HepG2 (cell line): Measurements from ENCODE around the gene ANKUB1. TPM values are rescaled to one million over a fixed set of nuclear protein-coding genes. Genes with fewer than 3 reads are reported as not detected.

Experiments
- ATF2 ChIP-seq: sonication (generic); formaldehyde crosslinking; IDR thresholded peaks from 2 replicates; pipeline ENCODE4 v1.4.0; 2020; ENCODE audit warnings: missing genetic modification reagents
- CC2D1A ChIP-seq: sonication (generic); formaldehyde crosslinking; IDR thresholded peaks from 2 replicates; pipeline ENCODE4 v1.8.1; 2023; ENCODE audit warnings: mild to moderate bottlenecking, missing genetic modification reagents
- HNF4G ChIP-seq, 2 experiments: sonication (generic) in 1 of 2; formaldehyde crosslinking in 1 of 2; IDR thresholded peaks; 2 replicates each; pipeline versions ENCODE4 v1.4.0 to v1.6.1; 2011 to 2020; ENCODE audit warnings: borderline replicate concordance in 2 of 2, low read depth in 2 of 2, mild to moderate bottlenecking in 2 of 2, low read length in 1 of 2, missing genetic modification reagents in 1 of 2, moderate library complexity in 1 of 2
- KIAA2018 ChIP-seq: sonication (generic); formaldehyde crosslinking; IDR thresholded peaks from 2 replicates; pipeline ENCODE4 v1.5.0; 2020; ENCODE audit warnings: mild to moderate bottlenecking, missing genetic modification reagents, borderline replicate concordance
- KMT2A ChIP-seq: sonication (generic); formaldehyde crosslinking; IDR thresholded peaks from 2 replicates; pipeline ENCODE4 v1.4.0; 2020; ENCODE audit warnings: missing genetic modification reagents
- NFKB2 ChIP-seq: sonication (generic); formaldehyde crosslinking; IDR thresholded peaks from 2 replicates; pipeline ENCODE4 v1.4.0; 2020; ENCODE audit warnings: missing genetic modification reagents, borderline replicate concordance
- SMYD3 ChIP-seq: sonication (generic); formaldehyde crosslinking; IDR thresholded peaks from 2 replicates; pipeline ENCODE4 v1.8.1; 2023; ENCODE audit warnings: mild to moderate bottlenecking, missing genetic modification reagents
- TSC22D2 ChIP-seq: sonication (generic); formaldehyde crosslinking; IDR thresholded peaks from 2 replicates; pipeline ENCODE4 v1.5.1; 2020; ENCODE audit warnings: missing genetic modification reagents, mild to moderate bottlenecking, borderline replicate concordance
- ZNF276 ChIP-seq: sonication (generic); formaldehyde crosslinking; IDR thresholded peaks from 2 replicates; pipeline ENCODE4 v1.4.0; 2020; ENCODE audit warnings: mild to moderate bottlenecking, low read depth, missing genetic modification reagents
- ZNF430 ChIP-seq: sonication (generic); formaldehyde crosslinking; IDR thresholded peaks from 2 replicates; pipeline ENCODE4 v1.9.0; 2021; ENCODE audit warnings: mild to moderate bottlenecking, missing genetic modification reagents
- ZNF710 ChIP-seq: sonication (generic); formaldehyde crosslinking; IDR thresholded peaks from 2 replicates; pipeline ENCODE4 v1.5.0; 2020; ENCODE audit warnings: mild to moderate bottlenecking, missing genetic modification reagents, borderline replicate concordance
- ZNF772 ChIP-seq: sonication (generic); formaldehyde crosslinking; IDR thresholded peaks from 2 replicates; pipeline ENCODE4 v1.5.0; 2020; ENCODE audit warnings: mild to moderate bottlenecking, missing genetic modification reagents
- ZSCAN31 ChIP-seq: sonication (generic); formaldehyde crosslinking; IDR thresholded peaks from 2 replicates; pipeline ENCODE4 v1.5.0; 2020; ENCODE audit warnings: low read depth, mild to moderate bottlenecking, missing genetic modification reagents
- polyA plus RNA-seq, 8 experiments: library from polyadenylated mRNA; depleted of rRNA in 3 of 8; stranded (reverse) in 7 of 8; unstranded in 1 of 8; fragments of >200 nt; fragmentation: Illumina TruSeq in 4 of 8; extraction: Trizol in 4 of 8; gene quantifications; 2 replicates each; pipeline versions ENCODE4 v1.2.1 to v1.2.3, GENCODE V29; 2011 to 2016; ENCODE audit warnings: low read depth in 4 of 8, missing spikeins in 1 of 8, mixed read lengths in 1 of 8; ENCODE audit not compliant: insufficient read depth in 1 of 8
- total RNA-seq, 5 experiments: library from RNA; depleted of rRNA; stranded (reverse); fragments of >200 nt; fragmentation: Illumina TruSeq; extraction: Trizol; gene quantifications; 2 replicates each; pipeline ENCODE4 v1.2.3, GENCODE V29; 2016; ENCODE audit warnings: low read depth in 1 of 5

Gene ANKUB1
- total and polyA plus RNA-seq, 2 of the 13 experiments (the other 11 are each of a cell fraction or from before 2014, with no cell fraction given) = not detected

GRCh38 chr3:149752788-149753136, 39.6 kb downstream of the ANKUB1 start (continued):
- peak; percentile 16; the same call in 1 of the 2 replicates for TF ChIP-seq KIAA2018 (CRISPR knock-in tag)
- no peak for TF ChIP-seq ZNF710 (CRISPR knock-in tag)
- 0 out of 2 replicates have a peak, but pooled peaks have one; percentile 2 for TF ChIP-seq ZNF772 (CRISPR knock-in tag)
- no peak for TF ChIP-seq NFKB2 (CRISPR knock-in tag)
- TF ChIP-seq CC2D1A (CRISPR knock-in tag) = no peak
- 0 out of 2 replicates have a peak, but pooled peaks have one; percentile 10 for TF ChIP-seq ZNF430 (CRISPR knock-in tag)
- TF ChIP-seq ATF2 (CRISPR knock-in tag) = no peak
- no peak for TF ChIP-seq ZNF276 (CRISPR knock-in tag)
- TF ChIP-seq KMT2A = no peak
- no peak for TF ChIP-seq TSC22D2 (CRISPR knock-in tag)
- no peak for TF ChIP-seq HNF4G (IDR thresholded peaks at IDR 0.05; ENCODE audit: borderline replicate concordance, low read depth, low read length)
- no peak for TF ChIP-seq HNF4G (CRISPR knock-in tag; IDR thresholded peaks at IDR 0.05; ENCODE audit: borderline replicate concordance, low read depth)
- 0 out of 2 replicates have a peak, but pooled peaks have one; percentile 10 for TF ChIP-seq SMYD3
- TF ChIP-seq ZSCAN31 (CRISPR knock-in tag) = peak; percentile 31; the same call in 1 of the 2 replicates
